GM10266 (cell line): ENCODE results near the gene SPSB1.

Experiments used
- DNase-seq: peaks from one replicate; pipeline ENCODE4 v3.0.0; 2012; ENCODE audit errors: extremely low spot score
- CTCF ChIP-seq: IDR thresholded peaks from 2 replicates; pipeline ENCODE4 v1.5.1; 2012; ENCODE audit warnings: mild to moderate bottlenecking, low read depth; ENCODE audit not compliant: control insufficient read depth, insufficient read depth; ENCODE audit errors: missing control alignments

SPSB1 gene

GRCh38 chr1:9367806-9368205 is 75.1 kb downstream of the SPSB1 start:
- TF ChIP-seq CTCF = no peak
- DNase-seq = no peak

- DNase-seq = no peak
- no peak for TF ChIP-seq CTCF
These were observed 75.7 kb downstream of the SPSB1 start for GRCh38 chr1:9368356-9368755.

GRCh38 chr1:9369964-9370788 is 77.5 kb downstream of the SPSB1 start:
- no peak for TF ChIP-seq CTCF
- no peak for DNase-seq

GRCh38 chr1:9371391-9371935 is 78.8 kb downstream of the SPSB1 start:
- no peak for TF ChIP-seq CTCF
- DNase-seq = no peak

GRCh38 chr1:9371951-9372350 is 79.3 kb downstream of the SPSB1 start:
- DNase-seq = no peak
- no peak for TF ChIP-seq CTCF

GRCh38 chr1:9373619-9374018 is 80.9 kb downstream of the SPSB1 start:
- no peak for TF ChIP-seq CTCF
- DNase-seq = no peak

- DNase-seq = no peak
- no peak for TF ChIP-seq CTCF
These were observed 82.2 kb downstream of the SPSB1 start for GRCh38 chr1:9374748-9375341.
